ENCODE results near the gene AGTRAP.

Gene AGTRAP

DNA sequence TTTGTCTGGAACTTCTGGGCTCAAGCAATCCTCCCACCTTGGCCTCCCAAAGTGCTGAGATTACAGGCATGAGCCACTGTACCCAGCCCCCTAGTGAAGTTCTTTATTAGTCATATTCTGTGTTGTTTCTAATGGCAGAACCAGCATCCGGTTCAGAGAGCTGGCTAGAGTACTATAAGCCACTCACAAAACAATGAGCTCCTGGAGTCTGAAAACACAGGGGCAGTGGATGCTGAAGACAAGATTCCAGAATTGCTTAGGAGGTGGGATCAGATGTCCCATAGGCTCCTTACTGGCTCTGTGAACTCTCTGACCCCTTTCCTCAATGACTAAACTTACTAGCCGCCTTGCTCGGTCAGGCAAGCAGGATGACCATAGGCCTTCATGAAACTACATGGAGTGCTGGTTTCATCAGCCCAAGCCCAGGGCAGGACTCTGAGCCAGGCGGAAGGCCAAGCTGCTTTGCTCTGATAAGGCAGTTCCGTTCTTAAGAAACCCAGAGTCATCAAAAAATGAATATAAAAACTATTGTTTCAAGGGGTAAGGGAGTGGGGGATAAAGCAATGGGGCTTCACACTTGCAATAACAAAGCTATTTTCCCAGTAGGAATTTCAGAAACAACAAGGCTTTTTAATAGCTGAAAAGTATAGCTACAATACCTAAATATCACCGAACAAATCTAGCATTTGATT lies 61.7 kb downstream of the AGTRAP start:
- TF ChIP-seq, protein P1, sequence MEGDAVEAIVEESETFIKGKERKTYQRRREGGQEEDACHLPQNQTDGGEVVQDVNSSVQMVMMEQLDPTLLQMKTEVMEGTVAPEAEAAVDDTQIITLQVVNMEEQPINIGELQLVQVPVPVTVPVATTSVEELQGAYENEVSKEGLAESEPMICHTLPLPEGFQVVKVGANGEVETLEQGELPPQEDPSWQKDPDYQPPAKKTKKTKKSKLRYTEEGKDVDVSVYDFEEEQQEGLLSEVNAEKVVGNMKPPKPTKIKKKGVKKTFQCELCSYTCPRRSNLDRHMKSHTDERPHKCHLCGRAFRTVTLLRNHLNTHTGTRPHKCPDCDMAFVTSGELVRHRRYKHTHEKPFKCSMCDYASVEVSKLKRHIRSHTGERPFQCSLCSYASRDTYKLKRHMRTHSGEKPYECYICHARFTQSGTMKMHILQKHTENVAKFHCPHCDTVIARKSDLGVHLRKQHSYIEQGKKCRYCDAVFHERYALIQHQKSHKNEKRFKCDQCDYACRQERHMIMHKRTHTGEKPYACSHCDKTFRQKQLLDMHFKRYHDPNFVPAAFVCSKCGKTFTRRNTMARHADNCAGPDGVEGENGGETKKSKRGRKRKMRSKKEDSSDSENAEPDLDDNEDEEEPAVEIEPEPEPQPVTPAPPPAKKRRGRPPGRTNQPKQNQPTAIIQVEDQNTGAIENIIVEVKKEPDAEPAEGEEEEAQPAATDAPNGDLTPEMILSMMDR (IDR thresholded peaks at IDR 0.05; ENCODE audit: control insufficient read depth, extremely low read depth, insufficient read depth): no peak
- no peak for DNase-seq (ENCODE audit: low read depth)
- no peak overlapping the region for H3K4me3 ChIP-seq (ENCODE audit: low read depth, low read length)

DNA sequence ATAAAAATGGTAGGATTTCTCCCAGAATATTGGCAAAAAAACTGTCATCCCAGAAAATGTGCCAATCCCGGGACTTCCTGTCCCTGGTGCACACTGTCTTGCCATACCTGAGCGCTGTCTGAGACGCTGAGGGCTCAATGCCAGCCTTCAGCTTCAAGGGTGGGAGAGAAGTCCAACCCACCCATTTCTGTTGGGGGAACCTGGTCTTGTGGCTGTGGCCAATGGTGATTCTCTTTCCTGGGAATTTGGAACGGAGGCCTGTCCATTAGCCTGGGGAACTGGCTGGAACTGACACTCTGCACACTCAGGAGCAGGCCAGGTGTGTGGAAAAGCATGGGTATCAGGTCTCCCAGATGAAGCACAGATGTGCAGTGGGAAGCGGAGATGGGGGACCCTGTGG lies 63.2 kb downstream of the AGTRAP start:
- TF ChIP-seq, protein P1 (IDR thresholded peaks at IDR 0.05; ENCODE audit: control insufficient read depth, extremely low read depth, insufficient read depth): no peak
- no peak overlapping the region for H3K4me3 ChIP-seq (ENCODE audit: low read depth, low read length)
- DNase-seq (ENCODE audit: low read depth): no peak

DNA sequence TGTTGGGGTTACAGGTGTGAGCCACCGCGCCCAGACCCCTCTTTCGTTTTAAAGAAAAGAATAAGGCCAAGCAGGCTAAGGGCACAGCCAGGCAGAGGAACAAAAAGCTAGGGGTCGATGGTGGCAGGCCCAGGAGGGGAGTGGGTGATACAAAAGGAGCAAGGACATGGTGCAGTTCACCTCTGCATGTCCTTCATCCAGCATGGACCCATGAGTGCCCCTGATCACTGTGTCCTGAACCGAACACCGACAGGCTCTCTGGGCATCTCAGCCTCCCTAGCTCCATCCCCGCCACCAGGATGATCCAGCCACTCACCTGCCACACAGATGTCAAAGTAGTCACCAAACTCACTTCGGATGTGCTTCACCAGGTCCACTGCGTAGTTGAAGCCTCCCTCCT lies 64.0 kb downstream of the AGTRAP start:
- TF ChIP-seq, protein P1 (IDR thresholded peaks at IDR 0.05; ENCODE audit: control insufficient read depth, extremely low read depth, insufficient read depth): no peak
- no peak overlapping the region for H3K4me3 ChIP-seq (ENCODE audit: low read depth, low read length)
- DNase-seq (ENCODE audit: low read depth): no peak

DNA sequence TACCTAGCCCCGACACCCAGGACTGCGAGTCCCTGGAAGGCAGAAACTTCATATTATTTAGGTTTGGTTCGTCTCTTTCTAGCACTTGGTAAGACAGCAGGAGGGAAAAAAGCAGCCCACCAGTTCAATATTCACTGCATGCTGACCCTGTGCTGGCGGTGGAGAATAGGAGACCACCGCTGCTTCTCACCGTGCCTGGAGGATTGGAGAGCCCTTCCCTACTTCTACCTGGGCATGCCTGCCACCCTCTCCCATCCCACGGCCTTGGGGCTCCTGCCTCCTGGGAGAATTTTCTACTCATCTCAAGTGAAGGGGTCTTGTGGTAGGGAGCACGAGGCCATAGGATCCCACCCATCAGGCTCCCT lies 64.4 kb downstream of the AGTRAP start:
- TF ChIP-seq, protein P1 (IDR thresholded peaks at IDR 0.05; ENCODE audit: control insufficient read depth, extremely low read depth, insufficient read depth): no peak
- no peak for DNase-seq (ENCODE audit: low read depth)
- H3K4me3 ChIP-seq (ENCODE audit: low read depth, low read length): no peak overlapping the region
